ENCODE data around the gene TIMM13. TPM values are rescaled to one million over a fixed set of nuclear protein-coding genes. Genes with fewer than 3 reads are reported as not detected.

Gene TIMM13
- polyA plus RNA-seq, 1 donor (not counting 4 experiments of a cell fraction or from before 2014, with no cell fraction given) = 45.0 TPM

GRCh38 chr19:2454962-2455850, 27.8 kb upstream of the TIMM13 start:
- peak overlapping the region; percentile 66 for H3K27ac ChIP-seq (ENCODE audit: control insufficient read depth, insufficient read depth, low read length)
- H3K4me2 ChIP-seq (ENCODE audit: control insufficient read depth, extremely low read depth, insufficient read depth, low read depth, low read length) = peak overlapping the region; percentile 88
- H3K79me2 ChIP-seq (ENCODE audit: control insufficient read depth, insufficient read depth, low read length) = peaks cover 63% of the 10 kb centered on the region
- no peak overlapping the region for H2AFZ ChIP-seq (ENCODE audit: control insufficient read depth, low read length)
- H3K9ac ChIP-seq (ENCODE audit: control insufficient read depth, extremely low read depth, insufficient read depth, low read length) = peak overlapping the region; percentile 86
- FAIRE-seq (no peak), DNase-seq (ENCODE audit: low read depth, low spot score) (no peak)
- no peaks in the 10 kb centered on the region for H3K9me1 ChIP-seq (ENCODE audit: control insufficient read depth, extremely low read depth, insufficient read depth, low read length)
- H3K4me1 ChIP-seq (ENCODE audit: control insufficient read depth, extremely low read depth, insufficient read depth, low read length) = peaks cover 10% of the 10 kb centered on the region
- H3K27me3 ChIP-seq (ENCODE audit: control insufficient read depth, extremely low read depth, insufficient read depth, low read length) = no peaks in the 10 kb centered on the region
- no peaks in the 10 kb centered on the region for H3K9me3 ChIP-seq (ENCODE audit: control insufficient read depth, low read depth, low read length)
- H4K20me1 ChIP-seq (ENCODE audit: control insufficient read depth, extremely low read depth, insufficient read depth, low read length) = peaks cover 6% of the 10 kb centered on the region
- TF ChIP-seq EZH2 (IDR thresholded peaks at IDR 0.05; ENCODE audit: low read length) (no peak), CTCF (optimal IDR thresholded peaks at IDR 0.05 in 1 of 3, IDR thresholded peaks at IDR 0.05 in 1 of 3, conservative IDR thresholded peaks at IDR 0.05 in 1 of 3; ENCODE audit: extremely low read depth in 1 of 3, insufficient read depth in 2 of 3, low read length in 3 of 3) (no peak)
- H3K36me3 ChIP-seq (ENCODE audit: control insufficient read depth in 2 of 2, extremely low read depth in 1 of 2, insufficient read depth in 2 of 2, low read length in 2 of 2) = peaks cover 0 to 5% of the 10 kb centered on the region in 2 experiments
- H3K4me3 ChIP-seq (ENCODE audit: control insufficient read depth in 2 of 3, extremely low read depth in 1 of 3, insufficient read depth in 2 of 3, low read depth in 1 of 3, low read length in 3 of 3) = peak overlapping the region; percentile 79 to 98 (median 91)
- dilution Hi-C loops (cut with MboI; ENCODE audit: extremely low pct_ligation_motif_present, low sequenced_read_pairs) = no loop called here

GRCh38 chr19:2454199-2454961, 27.0 kb upstream of the TIMM13 start:
- Histone ChIP-seq H3K36me3 (ENCODE audit: control insufficient read depth in 2 of 2, extremely low read depth in 1 of 2, insufficient read depth in 2 of 2, low read length in 2 of 2) (peaks cover 0 to 5% of the 10 kb centered on the region in 2 experiments), H3K4me2 (ENCODE audit: control insufficient read depth, extremely low read depth, insufficient read depth, low read depth, low read length) (peak overlapping the region; percentile 88), H3K79me2 (ENCODE audit: control insufficient read depth, insufficient read depth, low read length) (peaks cover 68% of the 10 kb centered on the region), H3K27ac (ENCODE audit: control insufficient read depth, insufficient read depth, low read length) (no peak overlapping the region), H3K9me1 (ENCODE audit: control insufficient read depth, extremely low read depth, insufficient read depth, low read length) (no peaks in the 10 kb centered on the region), H3K9me3 (ENCODE audit: control insufficient read depth, low read depth, low read length) (no peaks in the 10 kb centered on the region), H2AFZ (ENCODE audit: control insufficient read depth, low read length) (no peak overlapping the region), H3K9ac (ENCODE audit: control insufficient read depth, extremely low read depth, insufficient read depth, low read length) (no peak overlapping the region), H3K4me1 (ENCODE audit: control insufficient read depth, extremely low read depth, insufficient read depth, low read length) (peaks cover 10% of the 10 kb centered on the region), H4K20me1 (ENCODE audit: control insufficient read depth, extremely low read depth, insufficient read depth, low read length) (peaks cover 6% of the 10 kb centered on the region), H3K27me3 (ENCODE audit: control insufficient read depth, extremely low read depth, insufficient read depth, low read length) (no peaks in the 10 kb centered on the region), H3K4me3 (ENCODE audit: control insufficient read depth in 2 of 3, extremely low read depth in 1 of 3, insufficient read depth in 2 of 3, low read depth in 1 of 3, low read length in 3 of 3) (no peak overlapping the region)
- no peak for FAIRE-seq
- dilution Hi-C loops (cut with MboI; ENCODE audit: extremely low pct_ligation_motif_present, low sequenced_read_pairs) = no loop called here
- no peak for DNase-seq (ENCODE audit: low read depth, low spot score)
- no peak for TF ChIP-seq CTCF (optimal IDR thresholded peaks at IDR 0.05 in 1 of 3, IDR thresholded peaks at IDR 0.05 in 1 of 3, conservative IDR thresholded peaks at IDR 0.05 in 1 of 3; ENCODE audit: extremely low read depth in 1 of 3, insufficient read depth in 2 of 3, low read length in 3 of 3)
- no peak for TF ChIP-seq EZH2 (IDR thresholded peaks at IDR 0.05; ENCODE audit: low read length)
